Medulla oblongata (tissue), 1 donor: ENCODE measurements around the gene ZNRF3.

Source experiments
- DNase-seq: peaks from one replicate; pipeline ENCODE4 v3.0.0-alpha.2; 2015; ENCODE audit errors: extremely low spot score

ZNRF3 gene

GRCh38 chr22:28951969-28952521, 68.7 kb downstream of the ZNRF3 start:
- peak; percentile 35 for DNase-seq

GRCh38 chr22:28952857-28953256, 69.5 kb downstream of the ZNRF3 start:
- DNase-seq, result no peak

GRCh38 chr22:28953403-28953802, 70.0 kb downstream of the ZNRF3 start:
- DNase-seq, result no peak

GRCh38 chr22:28953976-28954880, 70.9 kb downstream of the ZNRF3 start:
- DNase-seq, result no peak

GRCh38 chr22:28955817-28956216, 72.4 kb downstream of the ZNRF3 start:
- DNase-seq, result no peak

GRCh38 chr22:28956506-28956905, 73.1 kb downstream of the ZNRF3 start:
- DNase-seq, result no peak

- DNase-seq, result peak; percentile 67
These were observed 75.2 kb downstream of the ZNRF3 start for GRCh38 chr22:28958611-28959010.

- DNase-seq, result no peak
These were observed 78.7 kb downstream of the ZNRF3 start for GRCh38 chr22:28962042-28962554.

GRCh38 chr22:28963362-28963761, 80.0 kb downstream of the ZNRF3 start:
- no peak for DNase-seq

GRCh38 chr22:28967163-28967665, 83.8 kb downstream of the ZNRF3 start:
- DNase-seq, result no peak

- no peak for DNase-seq
These were observed 84.6 kb downstream of the ZNRF3 start for GRCh38 chr22:28967969-28968368.

- no peak for DNase-seq
These were observed 86.2 kb downstream of the ZNRF3 start for GRCh38 chr22:28969401-28970168.

- no peak for DNase-seq
These were observed 90.0 kb downstream of the ZNRF3 start for GRCh38 chr22:28973352-28973751.

- peak; percentile 25 for DNase-seq
These were observed 93.7 kb downstream of the ZNRF3 start for GRCh38 chr22:28977060-28977459.

GRCh38 chr22:28977481-28977971, 94.2 kb downstream of the ZNRF3 start:
- no peak for DNase-seq

- no peak for DNase-seq
These were observed 94.8 kb downstream of the ZNRF3 start for GRCh38 chr22:28978158-28978557.

- DNase-seq, result no peak
These were observed 95.8 kb downstream of the ZNRF3 start for GRCh38 chr22:28978863-28979796.

- no peak for DNase-seq
These were observed 97.0 kb downstream of the ZNRF3 start for GRCh38 chr22:28980326-28980725.

- no peak for DNase-seq
These were observed 98.6 kb downstream of the ZNRF3 start for GRCh38 chr22:28981818-28982499.

- no peak for DNase-seq
These were observed 99.8 kb downstream of the ZNRF3 start for GRCh38 chr22:28983190-28983589.
